ENCODE results near the gene SPIRE1. TPM values are rescaled to one million over a fixed set of nuclear protein-coding genes. Genes with fewer than 3 reads are reported as not detected.

SPIRE1 gene
- total RNA-seq, 1 experiment from 2014 or later, result 16.6 TPM

- Histone ChIP-seq H3K14ac (ENCODE audit: insufficient read depth, low read length) (no peak overlapping the region), H3K79me1 (ENCODE audit: insufficient read depth, low read depth, low read length, poor library complexity, severe bottlenecking) (peaks cover 2% of the 10 kb centered on the region), H3K4ac (ENCODE audit: low read depth, low read length) (no peak overlapping the region), H3K27me3 (ENCODE audit: insufficient read depth, low read length) (no peaks in the 10 kb centered on the region), H3K4me2 (ENCODE audit: insufficient read depth, insufficient read length, low read length) (no peak overlapping the region), H2BK5ac (ENCODE audit: insufficient read length, low read length) (no peak overlapping the region), H3T11ph (ENCODE audit: low read length) (no peak overlapping the region), H4K5ac (ENCODE audit: insufficient read length, low read depth, low read length) (no peak overlapping the region), H3K23ac (ENCODE audit: insufficient read length, low read depth, low read length) (no peak overlapping the region), H3K4me1 (ENCODE audit: insufficient read depth, low read length) (no peaks in the 10 kb centered on the region; the same call in 1 of the 2 replicates), H4K20me1 (ENCODE audit: control insufficient read depth, insufficient read depth, insufficient read length) (no peaks in the 10 kb centered on the region), H2BK20ac (ENCODE audit: low read depth, low read length, poor library complexity, severe bottlenecking) (no peak overlapping the region), H3K23me2 (ENCODE audit: insufficient read length, low read depth, low read length, poor library complexity, severe bottlenecking) (no peaks in the 10 kb centered on the region), H2BK15ac (ENCODE audit: low read depth, low read length) (no peak overlapping the region), H2AFZ (ENCODE audit: low read length) (no peak overlapping the region), H3K9ac (ENCODE audit: extremely low read depth, insufficient read length, low read length) (no peak overlapping the region), H3K27ac (ENCODE audit: insufficient read length, low read depth, low read length) (no peak overlapping the region), H3K9me3 (ENCODE audit: control insufficient read depth, low read depth, low read length) (no peaks in the 10 kb centered on the region), H3K79me2 (ENCODE audit: insufficient read depth, low read length) (no peaks in the 10 kb centered on the region), H2BK12ac (ENCODE audit: insufficient read length, low read depth, low read length) (no peak overlapping the region), H3K56ac (ENCODE audit: insufficient read length, low read depth, low read length) (no peak overlapping the region), H4K91ac (ENCODE audit: insufficient read length, low read depth, low read length) (no peak overlapping the region), H2BK120ac (ENCODE audit: low read depth, low read length, poor library complexity, severe bottlenecking) (no peak overlapping the region), H2AK5ac (ENCODE audit: insufficient read length, low read length) (no peak overlapping the region), H4K8ac (replicated peaks; ENCODE audit: insufficient read length, low read depth, low read length) (no peak overlapping the region), H3K18ac (ENCODE audit: insufficient read length, low read depth, low read length) (no peak overlapping the region)
- H3K27ac Mint-ChIP-seq, result no peak overlapping the region
- no peaks in the 10 kb centered on the region for H3K36me3 Mint-ChIP-seq (ENCODE audit: insufficient read depth in 1 of 3, low read depth in 3 of 3)
- no peak overlapping the region for H3K4me3 Mint-ChIP-seq
- H3K27me3 Mint-ChIP-seq (ENCODE audit: low read depth), result no peaks in the 10 kb centered on the region
- no peaks in the 10 kb centered on the region for H3K9me3 Mint-ChIP-seq
- DNase-seq, result no peak
- TF ChIP-seq CTCF (conservative IDR thresholded peaks at IDR 0.05), result no peak
- H3K4me1 Mint-ChIP-seq, result peaks cover 17 to 19% of the 10 kb centered on the region in 2 experiments
- WGBS (ENCODE audit: extremely low coverage, insufficient read length, low lambda C conversion rate), result no CpG with 5 or more reads among the region's 8 CpGs
Measured at GRCh38 chr18:12593866-12594265, 64.0 kb downstream of the SPIRE1 start.

All from H9 (cell line).